HepG2 (cell line): ENCODE results near the gene TIMP4. TPM values are rescaled to one million over a fixed set of nuclear protein-coding genes. Genes with fewer than 3 reads are reported as not detected.

ENCODE experiments used
- ATAC-seq: fragments of 200-7000 bp; cut with Tn5 transposase; 3 replicates; pipeline ENCODE4 v1.9.1; 2020; ENCODE audit warnings: mild to moderate bottlenecking, moderate library complexity
- BruUV-seq: library from RNA; stranded (reverse); fragments of 400-500 nt; replicated peaks from 2 replicates; lab custom pipeline; 2021; lab: Mats Ljungman, UMichigan
- CTCF ChIA-PET: fragments of 300-600 bp; formaldehyde crosslinking; extraction: SDS; loops from one replicate; lab custom pipeline; 2021; ENCODE audit warnings: low total read pairs, inconsistent platforms, low intra/inter-chr PET ratio; lab: Yijun Ruan, JAX
- POLR2A ChIA-PET: fragments of 350-600 bp; sonication (Branson Sonifier 250); formaldehyde crosslinking; loops from one replicate; lab custom pipeline; 2020; ENCODE audit warnings: antibody characterized with exemption, inconsistent platforms; lab: Yijun Ruan, JAX
- DNase-seq: peaks from one replicate; pipeline ENCODE4 v3.0.0-alpha.2; 2015; ENCODE audit warnings: low spot score
- FAIRE-seq: peaks from 3 replicates; lab custom pipeline; 2011; peaks lifted over from hg19 to GRCh38; lab: Jason Lieb, UNC
- H2AFZ ChIP-seq: one replicate; pipeline ENCODE4 v1.6.1; 2011; ENCODE audit warnings: low read length, inconsistent platforms
- H3K27ac ChIP-seq: fragments of 300-600 bp; 3 replicates; pipeline ENCODE4 v1.8.0; 2011; ENCODE audit warnings: mixed run types, mild to moderate bottlenecking, mixed read lengths, low read length, inconsistent platforms; ENCODE audit not compliant: insufficient read depth; ENCODE audit errors: extremely low read length
- H3K27me3 ChIP-seq, 2 experiments: fragments of 200-600 bp in 1 of 2; 2 replicates in 1 of 2; 3 replicates in 1 of 2; pipeline versions ENCODE4 v1.6.0 to v1.8.0; 2011; ENCODE audit warnings: low read length in 2 of 2, mild to moderate bottlenecking in 2 of 2, moderate library complexity in 2 of 2, inconsistent platforms in 1 of 2; ENCODE audit not compliant: insufficient read depth in 2 of 2, control insufficient read depth in 1 of 2
- H3K36me3 ChIP-seq, 2 experiments: fragments of 200-600 bp in 1 of 2; replicated peaks in 1 of 2; 2 replicates in 1 of 2; 3 replicates in 1 of 2; pipeline versions ENCODE4 v1.5.1 to v1.8.0; 2011; ENCODE audit warnings: low read length in 2 of 2, inconsistent platforms in 1 of 2; ENCODE audit not compliant: insufficient read depth in 2 of 2, control insufficient read depth in 1 of 2
- H3K4me1 ChIP-seq: 2 replicates; pipeline ENCODE4 v1.5.1; 2012; ENCODE audit warnings: low read length, inconsistent platforms; ENCODE audit not compliant: insufficient read depth
- H3K4me2 ChIP-seq: 2 replicates; pipeline ENCODE4 v1.6.0; 2011; ENCODE audit warnings: low read depth, low read length, inconsistent platforms
- H3K4me3 ChIP-seq, 3 experiments: fragments of 200-600 bp in 1 of 3; sonication (generic), shearing (Covaris generic) in 1 of 3; replicated peaks in 1 of 3; 2 replicates each; pipeline ENCODE4 v1.5.1; 2011 to 2016; ENCODE audit warnings: low read length in 3 of 3, inconsistent platforms in 2 of 3, low read depth in 2 of 3, mild to moderate bottlenecking in 2 of 3, control low read depth in 1 of 3, mixed read lengths in 1 of 3; ENCODE audit not compliant: insufficient read depth in 1 of 3
- H3K79me2 ChIP-seq: one replicate; pipeline ENCODE4 v1.6.1; 2011; ENCODE audit warnings: low read length, inconsistent platforms; ENCODE audit not compliant: insufficient read depth
- H3K9ac ChIP-seq: 2 replicates; pipeline ENCODE4 v1.6.0; 2011; ENCODE audit warnings: mild to moderate bottlenecking, low read depth, low read length, inconsistent platforms; ENCODE audit not compliant: insufficient read depth
- H3K9me3 ChIP-seq: 2 replicates; pipeline ENCODE4 v1.5.1; 2012; ENCODE audit warnings: mild to moderate bottlenecking, low read length
- H4K20me1 ChIP-seq: 2 replicates; pipeline ENCODE4 v1.6.0; 2011; ENCODE audit warnings: inconsistent platforms, mild to moderate bottlenecking, low read length, moderate library complexity; ENCODE audit not compliant: insufficient read depth
- HMG20A ChIP-seq: IDR thresholded peaks from 2 replicates; pipeline ENCODE4 v1.6.1; 2016; ENCODE audit warnings: borderline replicate concordance
- ISX ChIP-seq: sonication (generic); formaldehyde crosslinking; conservative IDR thresholded peaks from 2 replicates; pipeline ENCODE4 v1.5.0; 2020; ENCODE audit warnings: missing genetic modification reagents
- KAT2B ChIP-seq: fragments of 150-350 bp; IDR thresholded peaks from 2 replicates; pipeline ENCODE4 v1.6.1; 2014; ENCODE audit warnings: low read depth, low read length, borderline replicate concordance
- NCOA1 ChIP-seq: sonication (generic); formaldehyde crosslinking; IDR thresholded peaks from 2 replicates; pipeline ENCODE4 v1.9.0; 2021; ENCODE audit warnings: missing genetic modification reagents
- RFX3 ChIP-seq: IDR thresholded peaks from 2 replicates; pipeline ENCODE4 v1.6.1; 2016; ENCODE audit warnings: missing biosample characterization, missing genetic modification reagents
- TBL1XR1 ChIP-seq: fragments of 150-350 bp; IDR thresholded peaks from 2 replicates; pipeline ENCODE4 v1.6.1; 2014; ENCODE audit warnings: borderline replicate concordance, low read length; ENCODE audit not compliant: partially characterized antibody
- TSC22D2 ChIP-seq: sonication (generic); formaldehyde crosslinking; IDR thresholded peaks from 2 replicates; pipeline ENCODE4 v1.5.1; 2020; ENCODE audit warnings: missing genetic modification reagents, mild to moderate bottlenecking, borderline replicate concordance
- ZBTB14 ChIP-seq: sonication (generic); formaldehyde crosslinking; IDR thresholded peaks from 2 replicates; pipeline ENCODE4 v1.4.0; 2020; ENCODE audit warnings: missing genetic modification reagents
- ZNF101 ChIP-seq: sonication (generic); formaldehyde crosslinking; IDR thresholded peaks from 2 replicates; pipeline ENCODE4 v1.4.0; 2020; ENCODE audit warnings: mild to moderate bottlenecking, low read depth, missing genetic modification reagents, borderline replicate concordance
- ZNF12 ChIP-seq: sonication (generic); formaldehyde crosslinking; IDR thresholded peaks from 2 replicates; pipeline ENCODE4 v1.5.0; 2020; ENCODE audit warnings: missing genetic modification reagents
- ZNF558 ChIP-seq: sonication (generic); formaldehyde crosslinking; IDR thresholded peaks from 2 replicates; pipeline ENCODE4 v1.9.0; 2022; ENCODE audit warnings: mild to moderate bottlenecking, missing genetic modification reagents, borderline replicate concordance
- ZNF891 ChIP-seq: sonication (generic); formaldehyde crosslinking; IDR thresholded peaks from 2 replicates; pipeline ENCODE4 v1.5.0; 2020; ENCODE audit warnings: mild to moderate bottlenecking, missing genetic modification reagents
- ZSCAN25 ChIP-seq: sonication (generic); formaldehyde crosslinking; IDR thresholded peaks from 2 replicates; pipeline ENCODE4 v1.8.0; 2022; ENCODE audit warnings: mild to moderate bottlenecking, missing genetic modification reagents
- WGBS: methylation state at CpG from one replicate; pipeline ENCODE4 v1.1.6; 2017; ENCODE audit warnings: low lambda C conversion rate; 5-methylcytosine and 5-hydroxymethylcytosine counted together
- in situ Hi-C: cut with HindIII; loops from 2 replicates; pipeline ENCODE4 v1.10.0; 2017; ENCODE audit warnings: low pct_unique_long_range_greater_than_20kb; ENCODE audit not compliant: extremely low pct_ligation_motif_present
- intact Hi-C: fragments of 100-400 bp; cut with micrococcal nuclease; formaldehyde crosslinking; loops from one replicate; pipeline ENCODE4 v1.10.0; 2022; ENCODE audit not compliant: unreplicated experiment
- polyA plus RNA-seq, 8 experiments: library from polyadenylated mRNA; depleted of rRNA in 3 of 8; stranded (reverse) in 7 of 8; unstranded in 1 of 8; fragments of >200 nt; fragmentation: Illumina TruSeq in 4 of 8; extraction: Trizol in 4 of 8; gene quantifications; 2 replicates each; pipeline versions ENCODE4 v1.2.1 to v1.2.3, GENCODE V29; 2011 to 2016; ENCODE audit warnings: low read depth in 4 of 8, missing spikeins in 1 of 8, mixed read lengths in 1 of 8; ENCODE audit not compliant: insufficient read depth in 1 of 8
- total RNA-seq, 5 experiments: library from RNA; depleted of rRNA; stranded (reverse); fragments of >200 nt; fragmentation: Illumina TruSeq; extraction: Trizol; gene quantifications; 2 replicates each; pipeline ENCODE4 v1.2.3, GENCODE V29; 2016; ENCODE audit warnings: low read depth in 1 of 5
- TF ChIP-seq, protein P1 (sequence below): sonication (generic); formaldehyde crosslinking; conservative IDR thresholded peaks from 2 replicates; pipeline ENCODE4 v1.4.0; 2020; ENCODE audit warnings: missing genetic modification reagents

Gene TIMP4
- total and polyA plus RNA-seq, 2 of the 13 experiments (the other 11 are each of a cell fraction or from before 2014, with no cell fraction given) = 0.05 to 0.07 TPM

DNA sequence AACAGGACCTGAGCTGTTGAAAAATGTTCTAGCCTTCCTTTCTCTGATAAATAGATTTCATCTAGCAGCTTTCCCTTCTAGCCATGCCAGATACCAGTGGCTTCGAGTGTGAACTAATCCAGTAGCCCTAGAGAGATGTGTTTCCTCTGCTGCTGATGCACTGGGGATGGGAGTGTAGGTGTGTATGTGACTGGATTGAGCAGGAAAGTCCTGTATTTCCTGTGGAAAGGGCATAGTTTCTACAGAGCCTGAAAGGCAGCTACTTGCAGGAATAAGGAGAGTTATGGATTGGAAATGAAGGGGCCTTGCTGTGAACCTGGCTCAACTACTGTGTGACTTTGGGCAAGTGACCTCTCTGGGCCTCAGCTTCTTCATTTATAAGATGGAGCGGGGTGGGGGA is 8.6 kb downstream of the TIMP4 start:
- no peak overlapping the region for H3K4me3 ChIP-seq
- in situ Hi-C loops = no loop called here
- DNase-seq (no peak), ATAC-seq (no peak), FAIRE-seq (no peak)
- H3K4me1 ChIP-seq = no peaks in the 10 kb centered on the region
- H2AFZ ChIP-seq = no peak overlapping the region
- no peaks in the 10 kb centered on the region for H3K79me2 ChIP-seq
- H4K20me1 ChIP-seq = no peaks in the 10 kb centered on the region
- TF ChIP-seq HMG20A (CRISPR knock-in tag) (no peak), ZBTB14 (CRISPR knock-in tag) (no peak), KAT2B (no peak), ZSCAN25 (CRISPR knock-in tag) (no peak), RFX3 (CRISPR knock-in tag) (no peak), ZNF891 (CRISPR knock-in tag) (no peak), TSC22D2 (CRISPR knock-in tag) (no peak), ZNF12 (CRISPR knock-in tag) (no peak), ZNF101 (CRISPR knock-in tag) (no peak), ISX (no peak), TBL1XR1 (no peak), ZNF558 (no peak), NCOA1 (no peak)
- TF ChIP-seq, protein P1, sequence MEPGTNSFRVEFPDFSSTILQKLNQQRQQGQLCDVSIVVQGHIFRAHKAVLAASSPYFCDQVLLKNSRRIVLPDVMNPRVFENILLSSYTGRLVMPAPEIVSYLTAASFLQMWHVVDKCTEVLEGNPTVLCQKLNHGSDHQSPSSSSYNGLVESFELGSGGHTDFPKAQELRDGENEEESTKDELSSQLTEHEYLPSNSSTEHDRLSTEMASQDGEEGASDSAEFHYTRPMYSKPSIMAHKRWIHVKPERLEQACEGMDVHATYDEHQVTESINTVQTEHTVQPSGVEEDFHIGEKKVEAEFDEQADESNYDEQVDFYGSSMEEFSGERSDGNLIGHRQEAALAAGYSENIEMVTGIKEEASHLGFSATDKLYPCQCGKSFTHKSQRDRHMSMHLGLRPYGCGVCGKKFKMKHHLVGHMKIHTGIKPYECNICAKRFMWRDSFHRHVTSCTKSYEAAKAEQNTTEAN = no peak
- ChIA-PET CTCF (no interaction called here), POLR2A (no interaction called here)
- H3K9me3 ChIP-seq = no peaks in the 10 kb centered on the region
- no TSS peak for BruUV-seq
- no peak overlapping the region for H3K4me2 ChIP-seq
- H3K9ac ChIP-seq = no peak overlapping the region
- H3K36me3 ChIP-seq = no peaks in the 10 kb centered on the region
- intact Hi-C loops = no loop called here
- no peak overlapping the region for H3K27ac ChIP-seq
- peaks cover 2 to 21% of the 10 kb centered on the region in 2 experiments; a peak in 3 of 5 replicates for H3K27me3 ChIP-seq
- 0% methylated on average over 2 of the region's 2 CpGs for WGBS
